ENCODE results near the gene ASCC3. TPM values are rescaled to one million over a fixed set of nuclear protein-coding genes. Genes with fewer than 3 reads are reported as not detected.

The ASCC3 gene
- total RNA-seq, 1 donor from 2014 or later, result 43.1 TPM

DNA sequence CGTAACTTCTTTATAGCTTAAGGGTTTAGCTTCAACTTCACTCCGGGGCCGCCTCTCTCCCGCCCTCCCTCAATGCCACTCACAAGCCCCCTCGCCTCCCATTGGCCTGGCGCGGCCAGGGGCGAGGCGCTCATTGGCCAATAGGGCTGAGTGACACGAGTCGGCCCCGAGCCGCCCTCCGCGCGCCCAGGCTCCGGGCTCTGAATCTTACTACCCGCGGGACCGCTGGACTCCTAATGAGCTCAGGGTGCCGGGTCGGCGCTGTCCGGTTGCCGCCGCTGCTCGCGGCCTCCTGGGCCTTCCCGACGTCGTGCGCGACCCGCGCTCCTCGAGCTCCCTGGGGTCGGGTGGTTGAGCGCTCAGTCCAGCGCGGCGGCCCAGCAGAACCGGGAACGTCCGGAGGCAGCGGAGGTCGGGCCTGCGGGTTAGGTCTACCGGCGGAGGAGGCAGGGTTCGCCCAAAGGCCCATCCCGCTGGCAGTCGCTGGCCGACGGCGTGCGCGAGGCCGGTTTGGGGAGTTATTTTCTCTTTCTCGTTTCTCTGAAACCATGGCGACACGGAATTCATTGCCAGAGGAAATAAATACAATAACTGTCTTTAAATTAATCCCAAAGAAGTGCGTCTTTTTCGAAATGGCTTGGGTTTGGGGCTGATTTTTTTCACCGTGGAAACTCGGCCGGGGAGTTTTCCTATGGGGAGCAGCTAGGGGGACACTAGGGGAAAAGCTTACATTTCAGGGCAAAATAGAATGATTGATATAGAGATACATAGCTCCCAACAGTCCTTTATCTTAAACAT, 416.0 kb downstream of the ASCC3 start, which contains the start of gene SIM1:
Gene SIM1 (minus strand): TSS at position 19 of the 798 bp plus-strand sequence. CDS start 1,453 bp downstream, outside the sequence.
- peak; percentile 85 for DNase-seq

DNA sequence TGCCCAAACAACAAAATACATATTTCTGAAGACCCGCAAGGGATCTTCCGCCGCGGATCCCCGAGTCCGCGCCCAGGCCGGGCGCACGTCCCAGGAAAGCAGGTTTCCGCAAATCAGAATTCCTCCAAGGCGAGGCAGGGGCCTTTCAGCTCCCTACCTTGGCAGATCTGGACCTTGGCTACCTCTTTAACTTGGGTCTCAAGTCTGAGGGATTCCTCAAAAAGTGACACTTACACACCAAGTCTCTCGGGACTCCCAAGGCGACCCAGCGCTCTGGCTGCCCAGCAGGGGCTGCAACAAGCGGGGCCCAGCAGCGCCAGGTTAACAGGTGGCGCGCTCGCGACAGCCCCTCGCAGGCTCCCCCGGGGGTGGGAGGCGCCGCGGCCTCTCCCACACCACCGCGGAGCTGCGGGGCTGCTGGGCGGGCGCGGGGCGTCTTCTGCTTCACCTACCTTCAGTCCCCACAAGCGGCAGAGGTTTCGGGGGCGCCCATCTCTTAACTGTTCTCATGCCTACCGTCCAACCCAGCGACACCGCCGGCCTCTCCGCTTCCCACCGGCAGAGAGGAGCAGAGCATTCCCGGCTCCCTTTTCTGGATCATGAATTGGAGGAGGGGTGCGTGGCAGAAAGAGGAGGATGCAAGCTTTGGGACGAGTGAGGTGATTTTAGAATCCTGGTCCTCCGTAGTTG, 416.8 kb downstream of the ASCC3 start:
- no peak for DNase-seq

GRCh38 chr6:100463630-100464161, 417.4 kb downstream of the ASCC3 start:
- no peak for DNase-seq

- DNase-seq, result no peak
Measured at GRCh38 chr6:100462706-100463629, 418.2 kb downstream of the ASCC3 start.

DNA sequence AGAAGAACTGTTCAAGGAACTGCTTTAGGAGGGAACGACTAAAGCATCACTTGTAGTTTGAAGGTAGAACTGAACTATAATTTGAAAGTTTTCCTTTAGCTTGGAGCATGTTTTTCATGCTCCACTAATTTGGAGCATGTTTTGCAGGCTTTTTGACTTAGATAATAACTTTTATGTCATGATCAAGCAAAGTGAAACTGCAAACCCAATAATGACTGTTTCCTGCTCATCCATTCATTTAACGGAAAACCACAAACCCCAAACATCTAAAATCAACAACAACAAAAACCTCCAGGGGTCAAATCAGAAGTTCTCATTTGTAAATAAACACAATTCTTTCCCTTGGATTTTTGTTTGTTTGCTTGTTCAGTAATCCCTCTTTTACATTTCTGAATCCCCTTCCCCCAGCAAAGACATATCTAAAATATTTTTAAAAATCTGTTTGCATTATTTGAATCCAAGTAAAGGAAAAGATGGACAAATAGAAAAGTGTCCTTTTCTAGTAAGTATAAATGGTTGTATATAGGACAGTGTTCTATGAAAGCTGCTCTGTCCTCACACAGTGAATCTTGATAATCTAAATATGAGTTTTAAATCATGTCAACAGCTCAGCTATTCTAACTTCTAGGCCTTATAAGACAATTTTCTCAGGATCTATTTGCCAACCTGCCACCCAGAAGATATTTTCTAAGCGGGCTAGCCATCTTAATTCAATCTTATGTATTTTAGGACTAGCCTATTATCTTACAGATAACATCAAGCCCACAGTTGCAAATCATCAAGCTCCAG, 419.0 kb downstream of the ASCC3 start:
- DNase-seq, result peak; percentile 49

DNA sequence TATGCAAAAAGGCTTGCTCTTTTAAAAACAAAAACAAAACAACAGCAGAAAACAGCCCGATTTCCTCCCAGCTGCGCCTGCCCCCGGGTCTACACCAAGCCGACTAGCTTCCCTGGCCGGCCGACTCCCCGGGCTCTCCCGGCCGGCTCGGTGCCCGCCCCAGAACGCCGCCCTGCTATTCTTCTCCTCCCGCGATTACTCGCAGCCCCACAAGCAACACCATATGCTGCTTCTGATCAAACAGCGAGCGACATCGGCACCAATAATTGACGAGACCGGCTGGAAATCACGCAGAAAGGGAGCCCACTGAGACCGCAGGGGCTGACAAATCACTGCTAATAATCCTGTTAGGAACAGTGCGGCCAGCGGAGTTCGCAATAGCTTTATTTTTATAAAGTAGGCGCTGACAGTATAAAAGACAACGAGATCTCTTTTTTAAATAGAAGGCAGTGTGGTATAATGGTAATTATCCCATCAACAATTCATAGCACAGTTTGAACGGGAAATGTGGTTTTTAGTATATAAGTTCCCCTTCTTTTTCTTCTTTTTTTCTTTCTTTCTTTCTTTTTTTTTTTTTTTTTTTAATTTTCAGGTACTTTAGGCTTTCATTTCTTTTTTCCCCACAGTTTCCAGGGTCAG, 419.7 kb downstream of the ASCC3 start:
- DNase-seq, result peak; percentile 17

DNA sequence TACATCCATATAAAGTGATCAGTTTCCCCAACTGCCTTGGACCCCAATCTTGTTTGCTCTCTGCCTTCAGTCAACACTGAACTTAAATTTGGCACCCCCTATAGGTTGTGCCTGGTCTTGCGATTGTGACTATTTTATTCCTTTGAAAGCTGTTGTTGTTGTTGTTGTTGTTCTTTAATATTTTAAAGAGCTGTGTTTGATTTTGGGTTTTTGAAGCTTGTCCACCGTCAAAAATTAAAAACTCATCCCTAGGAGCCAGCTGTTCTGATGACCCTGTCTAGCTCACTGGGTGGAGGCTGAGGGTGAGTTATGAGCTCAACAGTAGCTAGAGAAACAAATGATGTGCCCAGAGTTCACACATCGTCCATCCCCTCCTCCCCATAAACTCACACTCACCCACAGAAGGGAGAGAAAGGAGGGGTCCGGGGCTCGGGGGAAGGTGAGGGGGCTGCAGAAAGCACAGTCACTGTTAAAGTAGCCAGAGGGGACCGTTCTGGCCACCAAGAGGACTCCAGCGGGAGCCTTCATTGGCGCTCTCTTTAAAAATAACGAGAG, 420.4 kb downstream of the ASCC3 start:
- DNase-seq, result peak; percentile 30

DNA sequence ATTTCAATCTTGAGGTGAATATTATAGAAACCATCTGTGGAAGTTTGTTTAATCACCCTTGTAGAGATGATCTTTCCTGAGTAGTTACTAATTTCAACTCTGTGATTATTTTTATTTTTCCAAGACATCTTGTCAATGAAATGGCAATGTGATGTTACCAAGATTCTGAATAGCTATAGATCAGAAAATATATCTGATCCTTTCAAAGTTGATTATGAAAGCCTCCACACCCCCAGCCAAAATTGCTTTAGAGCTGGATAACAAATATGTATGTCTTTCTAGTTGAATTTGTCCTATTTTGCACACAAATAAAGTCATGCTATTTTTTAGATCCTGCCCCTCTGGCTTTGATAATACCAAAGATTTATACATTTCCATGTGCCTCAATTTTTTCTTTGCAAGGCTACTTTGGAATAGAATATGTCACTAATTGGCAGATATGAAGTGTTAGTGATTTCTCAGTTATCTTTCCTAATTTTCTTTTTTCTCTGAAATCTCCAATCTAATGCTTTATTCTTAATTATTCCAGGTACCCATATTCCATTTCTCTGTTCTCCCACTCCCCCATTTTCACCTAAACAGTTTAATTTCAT, 421.4 kb downstream of the ASCC3 start:
- peak; percentile 14 for DNase-seq

DNA sequence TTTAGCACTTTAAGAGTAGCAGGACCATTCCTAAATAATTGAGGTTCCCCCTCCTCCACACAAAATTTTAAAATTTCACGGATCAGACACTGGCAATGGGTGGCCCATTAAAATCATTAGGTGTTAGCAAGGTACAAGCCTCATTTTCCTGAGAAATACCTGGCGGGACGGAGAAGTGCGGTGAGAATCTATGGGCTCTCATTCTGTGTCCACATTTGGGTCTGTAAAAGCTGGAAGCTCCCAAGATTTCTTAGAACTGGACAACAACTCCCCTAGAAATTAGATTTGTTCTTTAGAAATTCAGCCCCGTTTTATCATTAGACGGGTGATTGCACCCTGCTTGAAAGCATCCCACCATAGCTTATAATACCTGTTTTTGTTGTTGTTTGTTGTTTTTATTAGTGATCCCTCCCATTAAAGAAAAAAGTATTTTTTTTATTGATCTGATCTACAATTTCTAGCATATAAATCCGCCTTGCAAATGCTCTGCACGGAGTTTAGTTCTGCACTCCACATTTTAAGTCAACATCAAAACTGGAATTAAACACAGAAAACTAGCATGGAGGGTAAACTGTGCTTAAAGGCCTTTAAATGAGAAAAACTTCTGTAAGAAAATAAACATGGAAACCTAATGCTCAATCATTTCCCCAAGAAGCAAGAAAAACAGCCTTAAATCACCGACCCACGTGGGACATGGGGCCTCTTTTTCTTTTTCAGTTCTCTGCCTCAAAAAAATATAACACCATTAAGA, 422.1 kb downstream of the ASCC3 start:
- no peak for DNase-seq

Data from skin of body (tissue), 2 donors.